Tibial nerve (tissue), 4 donors: Measurements from ENCODE around the gene EPB41L4A. TPM values are rescaled to one million over a fixed set of nuclear protein-coding genes. Genes with fewer than 3 reads are reported as not detected.
"Not testable (repeated sequence)": the region's sequence is repeated elsewhere in the genome, so short reads cannot be mapped to it uniquely, and the experiment has no call there.

Source experiments
- DNase-seq, 2 donors: peaks; one replicate each; pipeline ENCODE4 v3.0.0-alpha.2; 2019; ENCODE audit warnings: low spot score in 2 of 2
- H3K27ac ChIP-seq, 4 donors: fragments of 200-600 bp; sonication (generic) in 3 of 4; one replicate each; pipeline ENCODE4 v1.5.1; 2017 to 2019; ENCODE audit warnings: mild to moderate bottlenecking in 1 of 4
- H3K27me3 ChIP-seq, 2 donors: fragments of 200-600 bp; sonication (generic) in 1 of 2; one replicate each; pipeline versions ENCODE4 v1.5.1 to v1.6.0; 2017 to 2019
- H3K36me3 ChIP-seq, 3 donors: fragments of 200-600 bp; sonication (generic); one replicate each; pipeline ENCODE4 v1.5.1; 2018 to 2019
- H3K4me1 ChIP-seq, 4 donors: fragments of 200-600 bp; sonication (generic) in 3 of 4; one replicate each; pipeline ENCODE4 v1.5.1; 2017 to 2019
- H3K4me3 ChIP-seq, 4 donors: fragments of 200-600 bp; sonication (generic) in 3 of 4; one replicate each; pipeline ENCODE4 v1.5.1; 2017 to 2019; ENCODE audit warnings: mild to moderate bottlenecking in 1 of 4, moderate library complexity in 1 of 4
- H3K9me3 ChIP-seq, 4 donors: fragments of 200-600 bp; sonication (generic) in 3 of 4; one replicate each; pipeline ENCODE4 v1.5.1; 2017 to 2019
- EP300 ChIP-seq, 2 donors: sonication (generic); formaldehyde crosslinking; IDR thresholded peaks; one replicate each; pipeline ENCODE4 v1.6.1; 2017; ENCODE audit warnings: antibody characterized with exemption in 2 of 2, mild to moderate bottlenecking in 1 of 2
- POLR2A ChIP-seq, 2 donors: fragments of 450-650 bp; IDR thresholded peaks; one replicate each; pipeline ENCODE4 v1.6.1; 2017; ENCODE audit warnings: antibody characterized with exemption in 2 of 2, mild to moderate bottlenecking in 2 of 2, moderate library complexity in 2 of 2
- WGBS, 2 donors: methylation state at CpG; one replicate each; pipeline ENCODE4 v1.1.5; 2018; 5-methylcytosine and 5-hydroxymethylcytosine counted together
- total RNA-seq, 4 donors: library from RNA; depleted of rRNA; stranded (reverse); fragments of >200 nt; gene quantifications; one replicate each; pipeline ENCODE4 v1.1.0, GENCODE V29; 2016
- TF ChIP-seq, protein P1 (sequence below), 5 experiments: fragments of 200-600 bp in 3 of 5; fragments of 450-650 bp in 2 of 5; sonication (generic) in 3 of 5; IDR thresholded peaks; one replicate each; pipeline ENCODE4 v1.5.1; 2016 to 2019; ENCODE audit warnings: antibody characterized with exemption in 5 of 5, mild to moderate bottlenecking in 3 of 5, moderate library complexity in 2 of 5

The EPB41L4A gene
- total RNA-seq, 4 donors from 2014 or later: 10.6 to 38.1 (median 14.4) TPM

DNA sequence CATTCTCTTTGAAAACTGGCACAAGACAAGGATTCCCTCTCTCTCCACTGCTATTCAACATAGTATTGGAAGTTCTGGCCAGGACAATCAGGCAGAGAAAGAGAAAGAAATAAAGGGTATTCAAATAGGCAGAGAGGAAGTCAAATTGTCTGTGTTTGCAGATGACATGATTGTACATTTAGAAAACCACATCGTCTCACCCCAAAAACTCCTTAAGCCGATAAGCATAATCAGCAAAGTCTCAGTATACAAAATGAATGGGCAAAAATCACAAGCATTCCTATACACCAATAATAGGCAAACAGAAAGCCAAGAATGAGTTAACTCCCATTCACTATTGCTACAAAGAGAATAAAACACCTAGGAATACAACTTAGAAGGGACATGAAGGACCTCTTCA lies 21.0 kb upstream of the EPB41L4A start:
- TF ChIP-seq, protein P1, sequence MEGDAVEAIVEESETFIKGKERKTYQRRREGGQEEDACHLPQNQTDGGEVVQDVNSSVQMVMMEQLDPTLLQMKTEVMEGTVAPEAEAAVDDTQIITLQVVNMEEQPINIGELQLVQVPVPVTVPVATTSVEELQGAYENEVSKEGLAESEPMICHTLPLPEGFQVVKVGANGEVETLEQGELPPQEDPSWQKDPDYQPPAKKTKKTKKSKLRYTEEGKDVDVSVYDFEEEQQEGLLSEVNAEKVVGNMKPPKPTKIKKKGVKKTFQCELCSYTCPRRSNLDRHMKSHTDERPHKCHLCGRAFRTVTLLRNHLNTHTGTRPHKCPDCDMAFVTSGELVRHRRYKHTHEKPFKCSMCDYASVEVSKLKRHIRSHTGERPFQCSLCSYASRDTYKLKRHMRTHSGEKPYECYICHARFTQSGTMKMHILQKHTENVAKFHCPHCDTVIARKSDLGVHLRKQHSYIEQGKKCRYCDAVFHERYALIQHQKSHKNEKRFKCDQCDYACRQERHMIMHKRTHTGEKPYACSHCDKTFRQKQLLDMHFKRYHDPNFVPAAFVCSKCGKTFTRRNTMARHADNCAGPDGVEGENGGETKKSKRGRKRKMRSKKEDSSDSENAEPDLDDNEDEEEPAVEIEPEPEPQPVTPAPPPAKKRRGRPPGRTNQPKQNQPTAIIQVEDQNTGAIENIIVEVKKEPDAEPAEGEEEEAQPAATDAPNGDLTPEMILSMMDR (IDR thresholded peaks at IDR 0.05): no peak
- no peak for TF ChIP-seq EP300 (IDR thresholded peaks at IDR 0.05)
- no peak for TF ChIP-seq POLR2A (IDR thresholded peaks at IDR 0.05)
- no peaks in the 10 kb centered on the region for H3K4me1 ChIP-seq
- 90 to 98% methylated on average over 2 of the region's 2 CpGs for WGBS, 2 donors
- peaks cover 0 to 8% (median 2%) of the 10 kb centered on the region in 4 donors for H3K9me3 ChIP-seq
- H3K27me3 ChIP-seq: no peaks in the 10 kb centered on the region
- no peak overlapping the region for H3K27ac ChIP-seq
- H3K4me3 ChIP-seq: no peak overlapping the region
- no peak for DNase-seq
- H3K36me3 ChIP-seq: no peaks in the 10 kb centered on the region

DNA sequence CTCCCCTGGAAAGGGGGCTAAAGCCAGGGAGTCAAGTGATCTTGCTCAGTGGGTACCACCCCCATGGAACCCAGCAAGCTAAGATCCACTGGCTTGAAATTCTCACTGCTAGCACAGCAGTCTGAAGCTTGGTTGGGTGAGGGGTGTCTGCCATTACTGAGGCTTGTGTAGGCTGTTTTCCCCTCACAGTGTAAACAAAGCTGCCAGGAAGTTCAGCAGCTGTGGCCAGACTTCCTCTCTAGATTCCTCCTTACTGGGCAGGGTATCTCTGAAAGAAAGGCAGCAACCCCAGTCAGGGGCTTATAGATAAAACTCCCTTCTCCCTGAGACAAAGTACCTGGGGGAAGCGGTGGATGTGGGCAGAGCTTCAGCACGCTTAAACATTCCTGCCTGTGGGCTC lies 17.1 kb upstream of the EPB41L4A start:
- Histone ChIP-seq H3K36me3 (no peaks in the 10 kb centered on the region), H3K4me3 (no peak overlapping the region), H3K9me3 (peaks cover 0 to 8% (median 2%) of the 10 kb centered on the region in 4 donors), H3K27me3 (no peaks in the 10 kb centered on the region), H3K4me1 (no peaks in the 10 kb centered on the region), H3K27ac (no peak overlapping the region)
- 77 to 85% methylated on average over 2 of the region's 2 CpGs for WGBS, 2 donors
- no peak for TF ChIP-seq POLR2A (IDR thresholded peaks at IDR 0.05)
- TF ChIP-seq, protein P1 (IDR thresholded peaks at IDR 0.05): no peak
- TF ChIP-seq EP300 (IDR thresholded peaks at IDR 0.05): no peak
- no peak for DNase-seq

DNA sequence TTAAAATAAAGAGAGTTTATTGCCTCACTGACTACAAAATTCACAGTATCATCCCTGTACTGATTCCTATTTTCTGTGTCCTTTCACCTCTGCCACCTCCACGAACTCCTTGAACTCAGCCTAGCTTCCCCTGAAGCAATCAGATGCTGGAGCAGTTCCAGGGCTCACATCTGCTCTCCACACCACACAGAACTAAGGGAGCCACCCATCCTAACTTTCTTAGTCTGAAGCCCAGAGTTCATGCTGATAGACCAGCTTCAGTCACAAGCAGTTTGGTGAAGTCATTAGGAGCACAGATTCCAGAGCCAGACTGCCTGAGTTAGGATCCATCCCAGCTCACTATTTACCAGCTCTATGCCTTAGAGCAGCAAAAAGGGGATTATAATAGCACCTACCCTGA lies 15.6 kb upstream of the EPB41L4A start:
- H3K27ac ChIP-seq: no peak overlapping the region
- no peaks in the 10 kb centered on the region for H3K36me3 ChIP-seq
- no peaks in the 10 kb centered on the region for H3K9me3 ChIP-seq
- TF ChIP-seq, protein P1 (IDR thresholded peaks at IDR 0.05): no peak
- TF ChIP-seq POLR2A (IDR thresholded peaks at IDR 0.05): no peak
- TF ChIP-seq EP300 (IDR thresholded peaks at IDR 0.05): no peak
- no peak overlapping the region for H3K4me3 ChIP-seq
- no peak for DNase-seq
- 17 to 19% methylated on average over 1 of the region's 1 CpG for WGBS, 2 donors
- no peaks in the 10 kb centered on the region for H3K4me1 ChIP-seq
- H3K27me3 ChIP-seq: no peaks in the 10 kb centered on the region

DNA sequence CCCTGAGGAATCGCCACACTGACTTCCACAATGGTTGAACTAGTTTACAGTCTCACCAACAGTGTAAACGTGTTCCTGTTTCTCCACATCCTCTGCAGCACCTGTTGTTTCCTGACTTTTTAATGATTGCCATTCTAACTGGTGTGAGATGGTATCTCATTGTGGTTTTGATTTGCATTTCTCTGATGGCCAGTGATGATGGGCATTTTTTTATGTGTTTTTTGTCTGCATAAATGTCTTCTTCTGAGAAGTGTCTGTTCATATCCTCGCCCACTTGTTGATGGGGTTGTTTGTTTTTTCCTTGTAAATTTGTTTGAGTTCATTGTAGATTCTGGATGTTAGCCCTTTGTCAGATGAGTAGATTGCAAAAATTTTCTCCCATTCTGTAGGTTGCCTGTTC lies 7.1 kb upstream of the EPB41L4A start:
- 86 to 87% methylated on average over 3 of the region's 3 CpGs for WGBS, 2 donors
- not testable (repeated sequence) for H3K9me3 ChIP-seq, H3K4me3 ChIP-seq, H3K27ac ChIP-seq, H3K4me1 ChIP-seq, DNase-seq, H3K27me3 ChIP-seq, H3K36me3 ChIP-seq

DNA sequence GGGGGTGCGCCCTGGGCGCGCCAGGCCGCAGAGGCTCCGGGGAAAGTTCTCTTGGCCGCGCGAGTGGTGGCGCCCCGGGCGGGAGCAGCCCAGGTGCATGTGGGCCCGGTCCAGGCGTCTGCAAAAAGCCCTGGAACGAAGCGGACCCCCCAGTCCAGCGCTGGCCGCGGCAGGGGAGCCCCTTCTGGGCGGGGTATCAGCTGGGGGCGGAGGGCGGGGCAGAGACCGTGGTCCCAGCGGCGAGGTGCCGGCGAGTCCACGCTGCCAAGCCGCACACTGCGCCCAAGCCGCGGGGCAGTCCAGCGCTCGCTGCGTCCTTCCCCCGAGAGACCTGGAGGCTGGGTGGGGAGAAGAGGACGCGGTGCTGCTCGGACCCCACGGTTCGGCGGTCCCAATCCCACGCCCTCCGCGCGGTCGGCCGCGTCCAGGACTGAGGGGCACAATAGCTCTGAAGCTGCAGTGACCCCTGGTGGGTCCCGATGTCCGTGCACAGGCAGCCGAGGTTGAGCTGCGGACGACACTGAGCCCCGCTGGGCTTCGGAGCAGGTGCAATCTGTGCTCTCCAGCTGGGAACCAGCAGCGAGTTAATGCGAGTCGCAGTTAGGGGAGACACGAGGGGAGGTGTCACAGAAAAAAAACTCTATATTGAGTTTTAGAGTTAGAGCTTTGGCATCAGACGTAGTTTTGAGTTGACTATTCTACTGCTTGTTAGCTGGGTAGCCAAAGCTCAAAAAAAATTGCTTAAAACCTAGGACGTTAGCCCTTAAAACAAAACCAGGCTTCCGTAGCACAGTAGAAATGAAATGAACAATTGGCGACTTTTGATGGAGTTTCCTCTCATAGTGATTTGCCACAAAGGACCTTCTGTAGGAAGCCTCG lies 1.1 kb upstream of the EPB41L4A start:
- peak; percentile 68 to 80 for DNase-seq
- Histone ChIP-seq H3K9me3 (no peaks in the 10 kb centered on the region), H3K27ac (peak overlapping the region; percentile 18 to 78 (median 63)), H3K4me1 (peaks cover 0 to 28% (median 1%) of the 10 kb centered on the region in 4 donors), H3K27me3 (no peaks in the 10 kb centered on the region), H3K4me3 (peak overlapping the region; percentile 64 to 85 (median 74)), H3K36me3 (no peaks in the 10 kb centered on the region)
- TF ChIP-seq POLR2A (IDR thresholded peaks at IDR 0.05) (no peak), EP300 (IDR thresholded peaks at IDR 0.05) (peak in 1 of 2 donors; percentile 12)
- TF ChIP-seq, protein P1 (IDR thresholded peaks at IDR 0.05): peak; percentile 69 to 94 (median 89)
- WGBS, 2 donors: 2 to 5% methylated on average over 16 to 34 of the region's 64 CpGs
